ENCODE data around the gene HOXB5.

Gene HOXB5

DNA sequence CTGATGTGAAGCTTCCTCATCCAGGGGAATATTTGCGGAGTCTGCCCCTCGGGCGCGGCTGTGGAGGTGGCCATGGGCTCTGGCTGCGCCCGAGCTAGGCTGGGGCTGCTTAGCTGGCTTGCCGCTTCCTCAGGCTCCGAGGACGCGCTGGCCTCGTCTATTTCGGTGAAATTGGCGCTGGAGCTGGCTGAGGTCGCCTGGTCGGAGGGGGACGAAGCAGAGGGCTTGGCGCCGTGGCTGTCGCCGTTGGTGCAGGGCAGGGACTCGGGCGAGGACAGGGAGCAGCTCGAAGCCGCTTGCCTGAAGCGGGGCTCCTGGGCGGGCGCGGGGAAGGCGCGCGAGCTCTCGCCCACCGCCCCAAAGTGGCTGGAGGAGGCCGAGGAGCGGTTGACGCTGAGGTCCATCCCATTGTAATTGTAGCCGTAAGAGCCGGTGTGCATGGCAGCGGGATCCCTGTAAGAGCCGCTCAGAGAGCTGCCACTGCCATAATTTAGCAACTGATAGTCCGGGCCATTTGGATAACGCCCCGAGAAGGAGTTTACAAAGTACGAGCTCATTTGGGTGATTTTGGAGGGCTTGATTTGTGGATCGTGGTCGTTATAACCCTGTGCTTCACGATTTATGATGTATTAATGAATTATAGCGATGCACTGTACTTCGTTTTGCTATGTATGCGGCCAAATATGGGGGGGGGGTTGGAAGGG is at the start of gene HOXB5:
TSS of gene HOXB5 (minus strand) at position 654 of the 704 bp plus-strand sequence. CDS start at position 557, 97 bp downstream.
- DNase-seq = peak in 2 of 3 experiments; percentile 84 to 90

DNA sequence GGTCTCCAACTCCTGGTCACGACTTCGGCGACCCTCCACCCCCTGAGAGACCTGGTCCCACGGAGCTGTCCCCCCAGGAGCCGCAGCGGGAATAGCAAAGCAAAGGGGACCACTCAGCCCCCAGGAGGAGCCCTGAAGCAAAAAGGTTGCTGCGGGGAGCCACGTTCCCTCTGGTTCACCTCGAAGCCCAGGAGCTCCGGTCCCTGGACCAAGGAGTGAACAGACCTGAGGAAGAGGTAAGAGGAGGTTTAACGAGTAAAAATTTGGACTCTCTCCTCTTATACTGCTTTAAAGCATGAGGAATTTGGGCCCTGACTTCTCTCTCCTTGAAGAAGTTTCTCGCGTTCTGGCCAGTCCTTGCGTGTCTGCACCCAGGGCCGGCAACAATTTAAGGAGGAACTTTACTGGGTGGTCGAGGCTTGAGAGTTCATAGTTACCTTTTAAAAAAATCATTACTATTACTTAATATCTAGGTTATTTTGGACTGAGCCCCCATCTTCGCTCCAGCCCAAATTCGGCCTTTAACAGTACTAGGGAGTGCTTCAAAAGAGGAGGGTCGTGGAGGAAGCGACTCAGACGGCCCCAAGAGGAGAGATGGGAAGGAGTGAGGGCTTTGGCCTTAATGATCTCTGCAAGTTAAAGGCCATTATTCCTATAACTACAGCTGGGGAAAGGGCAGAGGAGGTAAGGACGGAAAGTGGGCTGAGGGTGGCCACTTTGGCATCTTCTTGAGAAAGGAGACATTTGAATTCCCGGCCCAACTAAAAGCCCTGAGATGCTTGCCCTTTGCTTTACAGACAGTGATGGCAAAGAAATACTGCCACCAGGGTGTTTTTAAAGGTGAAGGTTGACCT is 49.5 kb upstream of the HOXB5 start:
- DNase-seq = no peak

DNA sequence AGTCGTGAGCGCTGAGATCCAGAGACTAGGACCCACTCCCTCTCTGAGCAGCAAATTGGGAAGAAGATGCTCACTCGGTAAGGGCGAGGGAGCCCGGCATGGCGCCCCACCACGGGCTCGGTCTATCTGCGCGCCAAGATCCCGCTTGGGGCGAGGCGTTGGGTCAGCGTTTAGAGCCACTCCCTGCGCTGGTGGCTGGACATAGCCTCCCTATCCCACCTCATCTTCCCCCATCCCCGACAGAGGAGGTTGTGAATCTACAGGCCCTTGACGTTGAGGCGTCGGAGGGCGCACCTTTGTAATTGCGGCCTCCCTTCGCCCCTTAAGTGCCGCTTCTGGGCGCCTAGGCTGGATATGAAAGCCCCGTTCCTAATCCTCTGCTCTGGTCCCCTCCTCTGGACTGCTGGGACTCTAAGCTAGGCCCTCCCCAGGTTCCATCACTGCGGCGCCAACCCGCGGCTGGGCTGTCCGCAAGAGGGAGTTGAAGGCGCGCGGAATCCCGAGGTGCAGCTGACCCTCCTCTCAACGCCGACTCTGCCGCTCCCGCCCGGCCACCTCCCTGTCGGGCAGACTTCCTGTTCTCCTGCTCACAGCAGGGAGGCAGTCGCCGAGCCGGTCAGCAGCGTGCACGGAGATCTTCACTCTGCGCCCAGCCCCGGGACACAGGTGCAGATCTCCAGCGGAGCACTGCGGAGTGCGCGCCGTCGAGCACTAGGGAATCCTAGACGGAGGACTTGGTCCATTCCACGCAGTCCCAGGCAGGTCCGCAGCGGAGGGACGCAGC is 48.7 kb upstream of the HOXB5 start:
- peak in 2 of 3 experiments; percentile 34 to 37 for DNase-seq

DNA sequence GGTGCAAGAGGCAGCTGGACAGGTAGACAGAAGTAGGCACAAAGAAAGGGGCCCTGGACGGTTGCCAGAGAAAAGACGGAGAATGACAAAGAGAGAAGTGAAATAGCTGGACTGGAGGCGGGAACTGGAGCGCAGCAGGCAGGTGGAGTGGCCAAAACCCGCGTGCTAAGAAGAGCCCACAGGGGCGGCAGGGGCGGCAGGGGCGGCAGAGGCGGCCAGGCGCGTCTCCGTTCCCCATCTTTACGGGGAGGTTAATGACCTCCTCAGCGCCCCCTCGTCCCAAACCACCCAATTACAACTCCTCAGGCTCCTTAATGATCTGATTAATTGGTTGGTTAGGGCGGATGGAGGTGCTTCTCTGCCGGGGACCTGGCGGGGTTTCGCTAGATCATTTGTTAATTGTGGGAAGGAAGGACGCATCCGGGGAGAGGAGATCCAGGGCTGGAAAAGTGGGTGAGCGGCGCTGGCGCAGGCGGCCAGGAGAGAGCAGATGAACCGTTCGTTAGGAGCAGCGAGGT is 48.0 kb upstream of the HOXB5 start:
- peak in 2 of 3 experiments; percentile 42 to 63 for DNase-seq

DNA sequence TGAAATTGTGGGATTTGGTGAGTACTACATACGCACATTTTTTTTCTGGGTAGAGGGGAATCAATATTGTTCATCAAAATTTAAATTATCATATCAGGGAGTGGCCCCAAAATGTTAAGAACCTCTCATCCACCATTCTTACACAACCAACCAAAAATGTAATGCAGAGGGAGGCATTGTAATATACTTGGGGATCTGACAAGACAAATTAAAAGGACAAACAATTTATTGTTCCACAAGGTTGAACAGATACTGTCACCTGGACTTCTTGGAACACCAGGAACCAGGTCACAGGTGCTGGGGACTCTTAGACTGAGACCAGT is 47.2 kb upstream of the HOXB5 start:
- DNase-seq = no peak

DNA sequence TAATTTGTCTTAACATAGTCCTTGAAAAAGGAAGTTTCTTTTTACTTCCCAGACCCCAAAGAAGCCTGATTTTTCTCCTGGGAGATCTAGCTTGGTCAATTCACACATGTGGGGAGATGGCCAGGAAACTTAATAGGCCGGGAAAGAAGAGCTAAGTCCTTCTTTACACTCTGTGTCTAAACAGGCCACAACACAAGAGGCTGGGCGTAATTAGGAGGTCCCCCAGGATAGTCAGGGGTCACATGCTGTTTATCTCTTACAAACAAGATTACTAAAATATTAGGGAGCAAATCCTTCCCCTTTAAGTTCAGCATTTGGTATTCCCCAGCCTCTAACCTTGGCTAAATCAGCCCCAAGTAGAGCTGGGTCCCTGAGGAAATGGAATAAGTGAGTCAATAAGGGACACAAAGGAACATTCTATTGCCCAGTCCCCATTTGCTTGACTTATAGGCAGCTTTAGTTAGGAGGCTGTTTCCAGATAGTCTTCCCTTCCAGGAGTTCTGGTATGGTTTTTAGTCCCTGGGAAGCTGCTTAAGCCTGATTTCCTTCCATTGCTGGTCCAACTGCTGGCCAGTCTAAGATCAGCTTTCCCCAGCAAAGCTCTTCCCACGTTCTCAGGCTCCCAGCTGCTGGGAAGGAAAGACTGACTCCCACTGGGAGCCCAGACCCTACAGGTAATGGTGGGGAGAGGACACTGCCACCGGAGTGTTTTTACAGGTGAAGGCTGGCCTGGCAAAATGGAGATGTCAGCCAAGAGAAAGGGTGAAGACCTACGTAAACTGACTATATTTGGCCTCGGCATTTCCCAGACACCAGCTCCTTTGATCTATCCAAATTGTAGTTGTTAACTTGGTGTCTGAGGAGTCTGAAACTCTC is 46.6 kb upstream of the HOXB5 start:
- DNase-seq = no peak

DNA sequence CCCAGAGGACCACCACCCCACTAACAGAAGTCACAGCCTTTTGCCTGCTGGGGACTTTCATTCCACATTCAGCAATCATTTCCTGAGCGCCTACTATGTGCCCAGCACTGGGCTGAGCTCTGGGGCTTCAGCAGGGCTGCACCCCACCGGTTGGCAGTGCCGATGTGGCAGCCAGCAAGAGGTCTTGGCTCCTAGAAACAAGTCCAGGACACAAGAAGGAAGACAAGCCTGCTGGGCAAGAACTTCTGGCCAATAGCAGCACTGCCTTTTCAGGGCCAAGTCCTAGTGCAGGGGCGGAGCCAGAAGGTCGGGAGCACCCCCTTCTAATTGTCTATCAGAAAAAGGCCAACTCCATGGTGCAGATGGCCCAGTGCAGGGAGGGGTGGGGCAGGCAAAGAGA is 45.6 kb upstream of the HOXB5 start:
- DNase-seq = no peak

DNA sequence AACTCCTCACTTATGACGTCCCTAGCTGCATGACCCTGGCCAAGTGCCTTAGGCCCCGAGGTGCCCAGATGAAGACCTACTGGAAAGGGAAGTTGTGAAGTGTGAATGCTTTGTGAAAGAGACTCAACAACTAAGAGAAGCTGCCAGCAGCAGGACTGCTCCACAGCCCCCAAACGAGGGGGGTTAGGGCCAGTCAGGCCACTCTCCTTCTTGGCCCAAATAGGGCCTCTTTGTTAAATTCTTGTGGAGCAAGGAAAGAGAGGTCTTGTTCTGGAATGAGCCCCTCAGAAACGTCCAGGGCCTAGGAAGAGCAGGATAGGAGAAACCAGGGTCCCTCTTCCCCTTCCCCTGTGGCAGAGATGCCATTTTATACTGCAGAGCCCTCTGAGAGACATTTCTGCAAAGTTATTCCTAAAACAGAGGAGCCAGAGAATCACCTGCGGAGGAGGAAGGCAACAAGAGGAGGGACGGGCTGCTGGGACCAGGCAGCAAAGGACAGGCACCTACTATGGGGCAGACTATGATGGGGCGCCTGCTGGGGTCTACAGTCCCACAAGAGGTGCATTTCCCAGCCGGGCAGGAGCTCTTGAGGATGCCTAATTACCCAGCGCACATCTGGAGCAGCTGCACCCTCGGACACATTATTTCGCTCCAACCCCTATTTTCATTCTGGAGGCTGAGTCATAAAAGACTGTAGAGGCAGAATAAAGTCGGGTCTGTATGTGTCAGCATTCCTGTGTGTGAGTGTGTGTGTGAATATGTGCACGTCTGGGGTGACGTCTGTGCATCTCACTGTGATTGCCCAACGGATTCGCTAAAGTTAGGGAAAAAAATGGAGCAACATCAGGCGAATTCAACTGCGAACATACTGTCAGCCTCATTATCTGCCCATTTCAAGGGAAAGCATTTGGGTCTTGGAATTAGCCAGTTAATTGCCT is 44.0 kb upstream of the HOXB5 start:
- no peak for DNase-seq

DNA sequence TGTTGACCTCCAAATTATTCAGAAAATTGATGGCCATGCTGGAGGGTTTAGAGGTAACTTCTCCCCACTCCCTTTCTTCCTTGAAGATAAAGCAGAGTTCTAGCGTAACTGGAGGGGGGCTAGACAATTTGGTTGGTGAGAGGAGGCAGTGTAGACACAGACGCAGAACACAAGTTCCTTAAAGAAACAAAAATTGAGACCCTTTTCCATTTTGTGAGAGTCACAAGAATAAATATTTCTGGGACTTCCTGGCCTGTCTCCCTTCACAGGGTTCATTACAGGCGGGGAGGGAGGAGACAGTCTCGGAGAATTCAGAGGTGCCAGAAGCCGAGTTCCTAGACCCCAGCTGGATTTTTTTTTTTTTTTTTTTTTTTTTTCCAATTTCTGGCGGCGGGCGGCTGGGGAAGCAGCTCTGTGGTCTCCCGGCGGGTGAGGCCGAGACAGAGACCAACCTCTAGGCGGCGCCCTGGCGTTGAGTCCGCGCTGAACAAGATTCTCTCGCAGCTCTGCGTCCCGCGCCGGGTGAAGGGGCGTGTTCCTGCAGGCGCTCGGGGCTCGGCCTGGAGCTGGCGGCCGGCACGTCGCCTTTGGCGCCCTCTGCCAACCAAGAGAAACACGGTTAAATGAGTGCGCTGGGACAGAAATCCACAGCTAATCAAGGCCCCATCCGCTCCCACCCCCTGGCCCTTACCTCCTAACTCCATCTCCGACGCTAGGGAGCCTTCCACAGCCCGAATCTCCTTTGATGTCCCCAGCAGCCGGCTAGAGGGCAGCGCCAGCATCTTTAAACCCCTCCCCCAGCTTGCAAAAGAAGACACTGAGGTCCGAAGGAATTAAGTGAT is 42.8 kb upstream of the HOXB5 start:
- DNase-seq = no peak

DNA sequence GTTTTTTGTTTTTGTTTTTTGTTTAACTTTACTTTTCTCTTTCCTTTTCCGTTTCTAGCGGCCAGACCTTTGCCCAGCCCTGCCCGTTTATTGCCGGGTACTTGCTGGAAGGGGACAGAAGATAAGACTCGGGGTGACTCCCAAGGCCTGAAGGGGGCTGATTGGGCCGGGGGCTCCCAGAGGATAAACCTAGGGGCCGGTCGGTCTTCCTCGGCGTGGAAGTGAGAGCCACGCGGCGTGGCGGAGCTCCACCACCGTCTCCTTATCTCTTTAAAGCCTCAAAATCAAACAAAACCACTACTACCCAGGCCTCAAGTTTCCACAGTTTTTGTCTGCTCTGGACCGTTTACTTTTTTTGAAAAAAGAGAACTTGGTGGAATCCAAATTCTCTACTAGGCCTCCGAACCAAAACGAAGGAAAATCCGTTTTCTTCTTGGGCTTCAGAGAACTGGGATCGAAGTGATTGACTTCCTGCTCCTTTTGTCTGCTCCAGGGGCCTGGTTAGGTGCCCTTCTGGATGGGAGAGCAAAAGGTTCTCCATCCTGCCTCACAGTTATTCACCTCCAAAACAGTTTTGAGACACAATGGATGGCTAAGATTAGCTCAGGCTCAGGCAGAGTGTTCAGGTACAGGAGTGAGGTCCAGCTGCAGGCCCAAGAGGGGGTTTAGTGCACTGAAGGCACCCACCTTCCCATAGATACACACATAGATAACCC is 41.1 kb upstream of the HOXB5 start:
- no peak for DNase-seq

DNA sequence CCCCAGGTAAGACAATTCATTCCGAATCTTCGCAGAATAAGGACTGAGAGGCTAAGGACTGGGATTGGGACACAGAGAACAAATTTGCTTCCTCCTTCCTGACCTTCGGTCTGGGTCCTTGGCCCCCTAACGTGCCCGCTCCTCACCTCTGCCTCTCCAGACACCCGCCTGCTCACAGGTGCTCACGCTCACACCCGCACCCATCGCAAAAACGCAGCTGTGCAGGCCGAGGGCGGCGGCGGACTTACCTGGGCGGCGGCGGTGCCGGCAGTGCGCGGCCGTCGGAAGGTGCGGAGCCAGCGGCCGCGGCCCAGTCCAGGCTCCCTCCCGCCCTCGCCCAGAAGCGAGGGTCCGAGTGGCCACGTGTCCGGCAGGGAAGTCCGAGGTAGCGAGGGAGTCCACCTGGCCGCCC is 39.7 kb upstream of the HOXB5 start:
- no peak for DNase-seq

DNA sequence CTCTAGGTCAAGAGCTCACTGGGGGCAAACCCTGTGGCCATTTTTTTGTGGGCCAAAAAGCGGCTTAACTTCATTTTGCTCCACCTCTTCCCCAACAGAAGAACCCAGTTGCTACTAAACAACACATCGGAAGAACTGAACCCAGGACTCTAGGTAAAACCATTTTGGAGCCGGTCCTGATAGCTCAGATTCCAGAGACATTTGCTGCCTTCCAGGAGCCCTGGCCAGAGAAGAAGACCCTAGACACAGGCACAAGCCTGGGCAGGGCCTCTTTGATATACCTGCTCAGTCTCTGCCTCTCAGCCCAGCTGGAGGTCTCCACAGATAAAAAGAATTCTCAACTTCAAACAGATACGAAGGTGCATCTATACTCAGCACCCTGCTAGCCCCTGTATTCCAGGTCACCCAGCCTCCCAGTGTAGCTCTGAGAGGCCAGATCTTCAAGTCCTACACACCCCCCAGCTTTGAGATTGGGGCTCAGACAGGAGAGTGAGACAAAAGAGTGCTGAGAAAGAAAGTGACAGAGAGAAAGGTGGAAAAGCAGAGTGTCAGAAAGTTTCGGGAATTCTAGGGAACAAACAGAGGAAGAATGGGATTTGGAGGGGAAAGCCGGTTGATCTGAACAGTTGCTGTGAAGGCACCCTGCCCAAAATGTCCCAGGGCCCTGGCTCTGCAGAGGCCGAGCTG is 39.1 kb upstream of the HOXB5 start:
- DNase-seq = no peak

DNA sequence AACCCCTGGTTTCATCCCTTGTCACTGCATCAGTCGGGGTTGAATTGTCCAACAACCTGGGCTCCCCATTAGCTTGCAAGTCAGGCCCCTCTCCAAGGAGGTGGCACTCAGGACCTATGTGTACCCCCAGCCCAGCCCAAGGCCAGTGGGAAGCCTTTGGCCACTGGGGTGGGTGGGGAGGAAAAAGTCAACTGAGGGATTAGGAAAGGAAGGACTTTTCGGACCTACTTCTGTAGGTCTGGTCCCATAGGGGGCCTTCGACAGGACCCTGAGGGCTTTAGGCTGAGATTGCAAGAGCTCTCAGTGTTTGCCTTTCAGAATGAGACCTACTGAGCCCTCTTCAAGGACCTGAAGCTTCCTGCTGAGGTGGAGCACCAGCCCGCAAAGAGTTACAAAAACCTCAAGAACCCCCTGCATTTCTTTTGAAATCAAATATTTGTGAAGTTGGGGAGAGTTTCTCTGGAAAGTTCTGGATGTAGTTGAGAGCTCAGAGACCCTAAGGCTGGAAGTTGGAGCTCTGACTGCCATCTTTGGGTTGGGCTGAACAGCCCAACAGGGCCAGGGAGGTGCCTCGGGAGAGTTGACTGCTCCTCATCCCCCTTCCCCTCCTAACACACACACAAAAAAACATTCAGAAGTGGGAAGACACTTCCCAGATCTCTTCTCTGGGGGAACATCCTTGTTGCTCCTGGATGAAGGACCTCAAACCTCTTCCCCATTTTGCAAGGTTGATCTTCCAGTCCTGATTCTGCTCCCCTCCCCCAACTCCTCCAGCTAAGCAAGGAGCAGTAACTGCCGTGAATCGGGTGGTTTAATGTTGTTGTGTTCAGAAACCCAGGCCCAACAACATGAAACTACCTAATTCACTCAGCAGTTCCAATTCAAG is 38.4 kb upstream of the HOXB5 start:
- no peak for DNase-seq

DNA sequence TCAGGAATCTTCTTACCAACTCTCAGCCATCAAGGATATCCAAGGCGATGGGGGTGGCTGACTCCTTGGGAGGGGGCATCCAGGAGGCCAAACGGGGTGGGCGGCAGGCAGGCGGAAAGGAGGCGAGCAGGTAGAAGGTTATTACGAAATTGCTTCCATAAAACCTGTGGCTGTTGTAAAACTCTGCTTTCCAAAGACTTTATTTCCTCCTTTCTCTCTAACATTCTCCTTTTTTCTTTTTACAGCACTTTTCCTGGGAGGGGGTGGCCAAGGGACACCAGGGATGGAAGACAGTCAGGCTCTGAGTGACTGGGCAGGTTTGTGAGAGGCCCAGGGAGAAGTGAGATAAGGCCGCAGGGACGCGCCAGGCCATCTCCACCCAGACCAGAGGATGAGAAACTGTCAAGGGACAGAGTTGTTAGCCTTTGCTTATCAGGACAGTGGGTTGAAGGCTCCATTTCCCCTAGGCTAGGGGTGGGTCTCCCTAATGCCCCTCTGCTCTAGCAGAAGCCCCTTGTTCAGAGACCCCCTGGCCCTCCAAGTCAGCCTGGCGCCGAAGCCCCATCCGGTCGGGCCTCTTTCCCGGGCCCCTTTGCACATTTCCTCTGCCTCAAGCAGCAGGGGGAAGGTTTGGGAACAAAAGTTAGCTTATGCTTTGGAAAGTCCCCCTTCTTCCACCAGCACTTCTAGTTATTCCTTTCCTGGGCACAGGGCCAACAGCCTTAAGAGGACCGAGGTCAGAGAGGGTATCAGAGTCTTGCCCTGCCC is 37.5 kb upstream of the HOXB5 start:
- DNase-seq = no peak

DNA sequence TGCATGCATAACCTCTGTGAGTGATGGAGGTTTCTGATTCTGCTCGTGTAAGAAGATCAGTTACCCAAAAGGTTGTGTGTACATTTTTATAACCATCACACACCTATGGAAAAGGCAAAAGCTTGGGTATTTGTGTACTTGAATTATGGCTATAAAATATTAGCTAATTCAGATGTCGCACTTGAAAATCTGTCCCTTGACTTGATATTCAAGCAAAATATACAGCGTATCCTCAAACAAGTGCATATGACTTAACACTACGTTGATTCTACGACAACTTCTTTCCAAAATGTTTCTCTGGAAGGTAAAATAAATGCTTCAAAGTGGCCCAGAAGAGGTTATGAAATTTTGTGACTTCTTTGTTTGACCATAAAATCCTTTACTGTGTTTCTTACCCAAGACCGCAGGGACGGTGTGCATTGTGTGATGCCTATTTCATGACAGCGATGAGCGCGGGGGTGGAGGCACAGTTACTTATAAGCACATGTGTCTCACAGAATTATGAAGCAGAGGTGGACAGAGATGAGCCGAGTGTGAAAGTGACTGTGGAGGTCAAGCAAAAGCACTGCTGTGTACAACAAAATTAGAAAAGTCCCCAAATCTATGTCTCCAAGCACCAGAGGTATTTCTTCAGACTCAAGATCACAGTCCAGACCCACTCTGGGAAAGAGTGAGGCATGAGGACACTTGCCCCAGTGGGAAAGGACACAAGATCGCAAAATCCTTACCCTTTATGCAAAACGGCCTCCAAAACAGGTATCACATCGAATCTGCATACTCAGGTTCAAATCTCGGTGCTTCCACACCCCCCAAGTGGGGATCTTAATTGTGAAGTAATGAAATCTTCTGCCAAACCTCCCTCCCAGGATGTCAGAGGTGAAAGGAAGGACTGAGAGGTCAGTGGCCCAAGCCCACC is 36.7 kb upstream of the HOXB5 start:
- no peak for DNase-seq

DNA sequence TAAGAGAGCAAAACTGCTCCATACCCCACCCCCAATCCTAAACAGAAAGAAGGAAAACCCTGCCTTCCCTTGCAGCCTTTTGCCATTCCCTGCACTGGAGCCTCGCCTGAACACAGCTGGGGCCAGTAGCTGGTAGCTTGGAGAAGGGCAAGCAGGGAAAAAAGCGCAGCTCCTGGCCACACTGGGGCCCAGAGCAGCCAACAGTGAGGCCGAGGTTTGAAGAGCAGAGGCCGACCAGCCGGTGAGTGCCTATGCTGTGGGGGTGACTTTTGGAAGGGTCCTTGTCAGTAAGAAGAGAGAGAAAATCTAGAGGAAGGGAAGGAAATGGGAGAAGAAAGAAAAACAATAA is 35.8 kb upstream of the HOXB5 start:
- DNase-seq = no peak

All from NCI-H1417 (cell line).